ENCODE results near the gene GNAS. TPM values are rescaled to one million over a fixed set of nuclear protein-coding genes. Genes with fewer than 3 reads are reported as not detected.

Gene GNAS
- total RNA-seq, 4 donors from 2014 or later = 521 to 893 (median 652) TPM

DNA sequence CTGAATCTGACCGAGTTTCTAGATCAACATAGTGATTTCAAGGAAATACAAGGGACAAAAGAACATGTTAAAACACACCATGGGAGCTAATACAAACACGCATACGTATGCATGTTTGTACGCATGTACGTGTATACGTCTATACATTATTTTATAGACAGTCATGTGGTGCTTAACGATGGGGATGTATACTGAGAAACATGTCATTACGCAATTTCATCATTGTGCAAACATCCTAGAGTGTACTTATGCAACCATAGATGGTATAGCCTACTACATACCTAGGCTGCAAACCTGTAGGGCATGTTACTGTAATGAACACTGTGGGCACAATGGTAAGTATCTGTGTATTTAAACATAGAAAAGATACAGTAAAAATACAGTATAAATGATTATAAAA, 103.6 kb downstream of the GNAS start:
- ATAC-seq = no peak
- no peak overlapping the region for H3K27ac ChIP-seq
- no peak overlapping the region for H3K4me3 ChIP-seq
- no peaks in the 10 kb centered on the region for H3K36me3 ChIP-seq
- no peaks in the 10 kb centered on the region for H3K27me3 ChIP-seq
- 79 to 83% methylated on average over 8 of the region's 8 CpGs for WGBS, 2 donors (ENCODE audit: low coverage in 1 of 2)
- H3K9me3 ChIP-seq = no peaks in the 10 kb centered on the region
- TF ChIP-seq POLR2A (IDR thresholded peaks at IDR 0.05) = no peak
- no peak for TF ChIP-seq EP300 (IDR thresholded peaks at IDR 0.05)
- TF ChIP-seq, protein P1, sequence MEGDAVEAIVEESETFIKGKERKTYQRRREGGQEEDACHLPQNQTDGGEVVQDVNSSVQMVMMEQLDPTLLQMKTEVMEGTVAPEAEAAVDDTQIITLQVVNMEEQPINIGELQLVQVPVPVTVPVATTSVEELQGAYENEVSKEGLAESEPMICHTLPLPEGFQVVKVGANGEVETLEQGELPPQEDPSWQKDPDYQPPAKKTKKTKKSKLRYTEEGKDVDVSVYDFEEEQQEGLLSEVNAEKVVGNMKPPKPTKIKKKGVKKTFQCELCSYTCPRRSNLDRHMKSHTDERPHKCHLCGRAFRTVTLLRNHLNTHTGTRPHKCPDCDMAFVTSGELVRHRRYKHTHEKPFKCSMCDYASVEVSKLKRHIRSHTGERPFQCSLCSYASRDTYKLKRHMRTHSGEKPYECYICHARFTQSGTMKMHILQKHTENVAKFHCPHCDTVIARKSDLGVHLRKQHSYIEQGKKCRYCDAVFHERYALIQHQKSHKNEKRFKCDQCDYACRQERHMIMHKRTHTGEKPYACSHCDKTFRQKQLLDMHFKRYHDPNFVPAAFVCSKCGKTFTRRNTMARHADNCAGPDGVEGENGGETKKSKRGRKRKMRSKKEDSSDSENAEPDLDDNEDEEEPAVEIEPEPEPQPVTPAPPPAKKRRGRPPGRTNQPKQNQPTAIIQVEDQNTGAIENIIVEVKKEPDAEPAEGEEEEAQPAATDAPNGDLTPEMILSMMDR (IDR thresholded peaks at IDR 0.05) = no peak
- TF ChIP-seq POLR2AphosphoS5 (IDR thresholded peaks at IDR 0.05) = no peak
- H3K4me1 ChIP-seq = no peaks in the 10 kb centered on the region

DNA sequence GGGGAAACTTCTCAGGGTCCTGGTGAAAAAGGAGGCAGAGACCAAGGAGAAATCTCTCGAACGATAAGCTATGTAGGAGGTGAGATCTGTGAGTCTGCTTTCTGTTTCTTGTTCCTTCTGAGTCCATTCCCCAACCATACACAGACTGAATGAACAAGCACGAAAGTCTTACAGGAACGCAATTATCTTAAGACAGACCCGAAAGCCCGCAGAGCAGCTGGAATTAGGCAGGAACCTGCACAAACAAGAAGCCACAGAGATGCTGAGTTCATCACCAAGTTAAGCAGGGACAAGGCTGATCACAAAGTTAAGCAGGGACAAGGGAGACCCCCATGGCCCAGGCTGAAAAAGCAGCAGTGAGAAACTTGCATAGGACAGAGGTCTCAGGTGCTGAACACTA, 107.1 kb downstream of the GNAS start:
- Histone ChIP-seq H3K4me3 (no peak overlapping the region), H3K27ac (no peak overlapping the region), H3K4me1 (no peaks in the 10 kb centered on the region), H3K36me3 (no peaks in the 10 kb centered on the region), H3K9me3 (no peaks in the 10 kb centered on the region), H3K27me3 (no peaks in the 10 kb centered on the region)
- TF ChIP-seq, protein P1 (IDR thresholded peaks at IDR 0.05) = no peak
- no peak for TF ChIP-seq POLR2AphosphoS5 (IDR thresholded peaks at IDR 0.05)
- TF ChIP-seq POLR2A (IDR thresholded peaks at IDR 0.05) = no peak
- TF ChIP-seq EP300 (IDR thresholded peaks at IDR 0.05) = no peak
- 53 to 69% methylated on average over 3 to 5 of the region's 6 CpGs for WGBS, 2 donors (ENCODE audit: low coverage in 1 of 2)
- ATAC-seq = no peak

Small RNA genes lying within 50 kb of the gene (small RNA-seq; reads per million reads assigned to genes)
- gene MIR298 (0 reads per million in 4 donors), gene RF02127 (0 reads per million in 4 donors), gene RF02128 (0 reads per million in 4 donors), gene RF02130 (0 reads per million in 4 donors), gene RF02131 (0 reads per million in 4 donors)

Other genes starting within 250 kb of the GNAS start
- gene STX16, start 201.4 kb upstream of the GNAS start, total RNA-seq = 10 to 100 TPM; 26.1 to 90.4 (median 47.8) TPM
- gene NPEPL1, start 159.9 kb upstream of the GNAS start, total RNA-seq = 10 to 100 TPM; 24.3 to 57.3 (median 36.9) TPM
- under 1 TPM in 1 of 4 donors, not detected in 3; 0.19 TPM for gene GNAS-AS1, start 1.8 kb upstream of the GNAS start, total RNA-seq
- 10 to 100 TPM; 26.5 to 48.6 (median 36.1) TPM for gene NELFCD, start 128.5 kb downstream of the GNAS start, total RNA-seq
- gene CTSZ, start 154.5 kb downstream of the GNAS start, total RNA-seq = 100 to 1,000 TPM; 167 to 222 (median 176) TPM
- gene TUBB1, start 166.7 kb downstream of the GNAS start, total RNA-seq = under 1 TPM in 1 of 4 donors, not detected in 3; 0.15 TPM
- gene ATP5F1E, start 179.6 kb downstream of the GNAS start, total RNA-seq = 10 to 100 TPM; 23.1 to 40.6 (median 35.4) TPM
- gene PRELID3B, start 190.1 kb downstream of the GNAS start, total RNA-seq = 10 to 100 TPM; 35.1 to 60.8 (median 40.0) TPM

Data from gastroesophageal sphincter (tissue), 4 donors.